DOHH2 (cell line): Measurements from ENCODE around the gene MAP3K5.
A peak's percentile ranks its signal among the peaks of the same experiment; 100 is the strongest.

ENCODE experiments used
- H3F3A ChIP-seq: fragments of 200-600 bp; sonication (generic), shearing (Covaris generic); 2 replicates; pipeline ENCODE4 v1.6.0; 2016; ENCODE audit warnings: antibody characterized with exemption, mild to moderate bottlenecking; ENCODE audit not compliant: control insufficient read depth, insufficient read depth
- H3K27ac ChIP-seq: fragments of 200-600 bp; sonication (generic); 2 replicates; pipeline ENCODE4 v1.5.1; 2014; ENCODE audit warnings: low read depth, mild to moderate bottlenecking, low read length, moderate library complexity
- H3K27me3 ChIP-seq: fragments of 200-600 bp; sonication (generic); 2 replicates; pipeline ENCODE4 v1.6.1; 2014; ENCODE audit warnings: mild to moderate bottlenecking, low read length, mixed read lengths; ENCODE audit not compliant: control insufficient read depth
- H3K36me3 ChIP-seq: fragments of 200-600 bp; sonication (generic); 2 replicates; pipeline ENCODE4 v1.6.1; 2014; ENCODE audit warnings: mild to moderate bottlenecking, low read length, moderate library complexity, mixed read lengths; ENCODE audit not compliant: control insufficient read depth
- H3K4me1 ChIP-seq: fragments of 200-600 bp; sonication (generic); 2 replicates; pipeline ENCODE4 v1.6.1; 2014; ENCODE audit warnings: mild to moderate bottlenecking, low read length, mixed read lengths; ENCODE audit not compliant: control insufficient read depth
- H3K4me2 ChIP-seq: fragments of 200-600 bp; sonication (generic); 2 replicates; pipeline ENCODE4 v1.6.0; 2014; ENCODE audit warnings: mild to moderate bottlenecking, low read length, moderate library complexity
- H3K4me3 ChIP-seq: fragments of 200-600 bp; sonication (generic); 2 replicates; pipeline ENCODE4 v1.5.1; 2014; ENCODE audit warnings: mild to moderate bottlenecking, low read length, mixed read lengths
- H3K79me2 ChIP-seq: fragments of 200-600 bp; sonication (generic); 2 replicates; pipeline ENCODE4 v1.6.1; 2014; ENCODE audit warnings: mild to moderate bottlenecking, low read length, mixed read lengths; ENCODE audit not compliant: control insufficient read depth
- H3K9me2 ChIP-seq: fragments of 200-600 bp; sonication (generic); replicated peaks from 2 replicates; pipeline ENCODE4 v1.6.1; 2014; ENCODE audit warnings: mild to moderate bottlenecking, low read length, mixed read lengths; ENCODE audit not compliant: control insufficient read depth
- H3K9me3 ChIP-seq: fragments of 200-600 bp; sonication (generic); 2 replicates; pipeline ENCODE4 v1.6.1; 2014; ENCODE audit warnings: antibody characterized with exemption, low read length, mixed read lengths; ENCODE audit not compliant: control insufficient read depth, insufficient read depth
- H4K20me1 ChIP-seq: fragments of 200-600 bp; sonication (generic); 2 replicates; pipeline ENCODE4 v1.6.0; 2014; ENCODE audit warnings: low read depth, mild to moderate bottlenecking, antibody characterized with exemption, low read length, moderate library complexity; ENCODE audit not compliant: control insufficient read depth, insufficient read depth
- CTCF ChIP-seq: fragments of 200-600 bp; sonication (generic); IDR thresholded peaks from one replicate; pipeline ENCODE4 v1.5.1; 2014; ENCODE audit warnings: antibody characterized with exemption, mild to moderate bottlenecking, low read depth, low read length; ENCODE audit not compliant: poor library complexity, severe bottlenecking
- EZH2phosphoT487 ChIP-seq: fragments of 200-600 bp; sonication (generic); IDR thresholded peaks from 2 replicates; pipeline ENCODE4 v1.6.1; 2017; ENCODE audit warnings: borderline replicate concordance, mild to moderate bottlenecking, antibody characterized with exemption, low read length, moderate library complexity, mixed read lengths

The MAP3K5 gene

GRCh38 chr6:136644597-136644952, 147.7 kb downstream of the MAP3K5 start:
- H4K20me1 ChIP-seq: no peaks in the 10 kb centered on the region
- no peaks in the 10 kb centered on the region for H3K9me2 ChIP-seq
- no peaks in the 10 kb centered on the region; the same call in 1 of the 2 replicates for H3K4me1 ChIP-seq
- no peaks in the 10 kb centered on the region for H3F3A ChIP-seq
- H3K27ac ChIP-seq: no peak overlapping the region
- no peaks in the 10 kb centered on the region for H3K36me3 ChIP-seq
- H3K9me3 ChIP-seq: no peaks in the 10 kb centered on the region
- no peaks in the 10 kb centered on the region for H3K27me3 ChIP-seq
- H3K4me2 ChIP-seq: no peak overlapping the region
- TF ChIP-seq EZH2phosphoT487 (no peak), CTCF (no peak)
- no peaks in the 10 kb centered on the region for H3K79me2 ChIP-seq
- H3K4me3 ChIP-seq: no peak overlapping the region

- Histone ChIP-seq H3K79me2 (no peaks in the 10 kb centered on the region), H4K20me1 (no peaks in the 10 kb centered on the region), H3K9me3 (no peaks in the 10 kb centered on the region), H3K27ac (no peak overlapping the region), H3K27me3 (no peaks in the 10 kb centered on the region), H3K4me3 (no peak overlapping the region), H3K9me2 (no peaks in the 10 kb centered on the region), H3K4me1 (no peaks in the 10 kb centered on the region), H3F3A (no peaks in the 10 kb centered on the region), H3K4me2 (no peak overlapping the region), H3K36me3 (no peaks in the 10 kb centered on the region)
- peak; percentile 87 for TF ChIP-seq CTCF
- no peak for TF ChIP-seq EZH2phosphoT487
Observed at GRCh38 chr6:136643850-136644596, 148.3 kb downstream of the MAP3K5 start.

- no peaks in the 10 kb centered on the region for H3F3A ChIP-seq
- H3K9me2 ChIP-seq: no peaks in the 10 kb centered on the region
- no peak overlapping the region for H3K27ac ChIP-seq
- no peaks in the 10 kb centered on the region for H3K27me3 ChIP-seq
- H3K79me2 ChIP-seq: no peaks in the 10 kb centered on the region
- no peak overlapping the region for H3K4me2 ChIP-seq
- no peaks in the 10 kb centered on the region for H3K9me3 ChIP-seq
- H3K4me1 ChIP-seq: no peaks in the 10 kb centered on the region
- TF ChIP-seq EZH2phosphoT487 (no peak), CTCF (no peak)
- no peaks in the 10 kb centered on the region for H3K36me3 ChIP-seq
- H4K20me1 ChIP-seq: no peaks in the 10 kb centered on the region
- H3K4me3 ChIP-seq: no peak overlapping the region
Observed at GRCh38 chr6:136641873-136642465, 150.3 kb downstream of the MAP3K5 start.
